ENCODE measurements around the gene MRPS18B. TPM values are rescaled to one million over a fixed set of nuclear protein-coding genes. Genes with fewer than 3 reads are reported as not detected.
"Not testable (repeated sequence)": the region's sequence is repeated elsewhere in the genome, so short reads cannot be mapped to it uniquely, and the experiment has no call there.

Gene MRPS18B
- total and polyA plus RNA-seq, 3 donors from 2014 or later: 36.1 to 54.5 (median 49.5) TPM

GRCh38 chr6:30657454-30657853 lies 39.8 kb downstream of the MRPS18B start:
- intact Hi-C loops (cut with DNase I; ENCODE audit: low total_unique reads): no loop called here
- H3K27ac ChIP-seq: no peak overlapping the region
- no peaks in the 10 kb centered on the region for H3K9me3 ChIP-seq
- H3K27me3 ChIP-seq: no peaks in the 10 kb centered on the region
- no peaks in the 10 kb centered on the region for H3K4me1 ChIP-seq
- H3K36me3 ChIP-seq (ENCODE audit: low read depth, missing control alignments): no peaks in the 10 kb centered on the region
- peak; percentile 46 for DNase-seq
- TF ChIP-seq CTCF (IDR thresholded peaks at IDR 0.05) (no peak), POLR2A (IDR thresholded peaks at IDR 0.05) (no peak)
- H3K4me3 ChIP-seq: no peak overlapping the region

GRCh38 chr6:30657922-30658321 lies 40.3 kb downstream of the MRPS18B start:
- H3K27ac ChIP-seq; H3K36me3 ChIP-seq (ENCODE audit: low read depth, missing control alignments); H3K27me3 ChIP-seq; H3K4me1 ChIP-seq; intact Hi-C loops (cut with DNase I; ENCODE audit: low total_unique reads); H3K4me3 ChIP-seq; H3K9me3 ChIP-seq; DNase-seq: not testable (repeated sequence)
- WGBS, 2 donors: 82 to 87% methylated on average over 5 of the region's 5 CpGs

DNA sequence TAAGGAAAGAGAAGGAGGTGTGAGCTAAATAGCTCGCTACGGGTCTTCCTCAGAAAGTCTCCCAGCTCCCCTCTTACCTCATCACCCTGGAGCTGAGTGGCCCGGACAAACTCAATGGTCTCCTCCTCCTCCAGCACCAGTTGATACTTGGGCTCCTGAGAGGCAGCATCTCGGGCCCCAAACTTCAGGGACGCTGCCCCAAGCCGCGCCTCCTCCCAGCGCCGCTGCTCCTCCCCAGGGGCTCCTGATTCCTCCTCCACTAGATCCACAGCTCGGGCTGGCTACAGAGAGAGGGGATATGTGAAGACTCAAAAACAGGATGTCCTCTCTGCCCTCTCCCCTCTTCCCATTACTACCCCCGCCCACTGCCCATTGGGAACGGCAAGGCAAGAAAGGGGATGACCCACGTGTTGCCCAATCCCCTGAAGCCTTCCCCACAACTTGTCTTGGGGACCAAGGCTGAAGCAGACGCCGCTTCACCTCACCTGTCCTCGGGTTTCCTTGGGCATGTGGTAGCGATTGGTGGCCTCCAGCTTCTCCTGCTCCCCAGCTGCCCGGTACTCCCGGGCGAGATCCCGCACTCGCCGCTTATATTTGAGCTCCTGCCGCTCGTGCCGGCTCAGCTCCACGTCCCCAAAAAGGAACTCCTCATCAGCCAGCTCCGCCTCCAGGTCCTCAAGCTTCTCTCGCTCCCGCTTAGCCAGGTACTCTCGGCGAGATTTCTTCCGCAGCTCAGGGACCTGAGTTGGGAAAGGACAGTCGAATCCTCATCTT lies 47.5 kb downstream of the MRPS18B start:
- intact Hi-C loops (cut with DNase I; ENCODE audit: low total_unique reads): no loop called here
- DNase-seq: no peak
- 83 to 85% methylated on average over 29 to 34 of the region's 34 CpGs for WGBS, 2 donors
- TF ChIP-seq POLR2A (IDR thresholded peaks at IDR 0.05): no peak
- no peak for TF ChIP-seq CTCF (IDR thresholded peaks at IDR 0.05)
- H3K27ac ChIP-seq: no peak overlapping the region
- no peaks in the 10 kb centered on the region for H3K9me3 ChIP-seq
- H3K4me3 ChIP-seq: no peak overlapping the region
- no peaks in the 10 kb centered on the region for H3K27me3 ChIP-seq
- H3K4me1 ChIP-seq: no peaks in the 10 kb centered on the region
- no peaks in the 10 kb centered on the region for H3K36me3 ChIP-seq (ENCODE audit: low read depth, missing control alignments)

GRCh38 chr6:30666300-30666699 lies 48.7 kb downstream of the MRPS18B start:
- H3K27ac ChIP-seq; H3K27me3 ChIP-seq; H3K4me1 ChIP-seq; H3K36me3 ChIP-seq (ENCODE audit: low read depth, missing control alignments); intact Hi-C loops (cut with DNase I; ENCODE audit: low total_unique reads); DNase-seq; H3K9me3 ChIP-seq; H3K4me3 ChIP-seq: not testable (repeated sequence)
- 83 to 84% methylated on average over 2 of the region's 2 CpGs for WGBS, 2 donors

GRCh38 chr6:30670760-30671527 lies 53.3 kb downstream of the MRPS18B start:
- 70 to 79% methylated on average over 27 of the region's 27 CpGs for WGBS, 2 donors
- Histone ChIP-seq H3K27me3 (no peaks in the 10 kb centered on the region), H3K27ac (no peak overlapping the region), H3K4me1 (peaks cover 12% of the 10 kb centered on the region), H3K4me3 (no peak overlapping the region), H3K9me3 (no peaks in the 10 kb centered on the region), H3K36me3 (ENCODE audit: low read depth, missing control alignments) (no peaks in the 10 kb centered on the region)
- no peak for TF ChIP-seq POLR2A (IDR thresholded peaks at IDR 0.05)
- no peak for TF ChIP-seq CTCF (IDR thresholded peaks at IDR 0.05)
- intact Hi-C loops (cut with DNase I; ENCODE audit: low total_unique reads): no loop called here
- DNase-seq: no peak
